ENCODE data around the gene RHOH. TPM values are rescaled to one million over a fixed set of nuclear protein-coding genes. Genes with fewer than 3 reads are reported as not detected.

The RHOH gene
- total and polyA plus RNA-seq, 2 of the 13 experiments (the other 11 are each of a cell fraction or from before 2014, with no cell fraction given): 0.57 TPM; not detected in 1

GRCh38 chr4:40149960-40150385, 46.9 kb upstream of the RHOH start (continued):
- TF ChIP-seq E2F2 (CRISPR knock-in tag; IDR thresholded peaks at IDR 0.05; ENCODE audit: borderline replicate concordance) (no peak), KDM3A (CRISPR knock-in tag; IDR thresholded peaks at IDR 0.05; ENCODE audit: low read depth) (no peak)

GRCh38 chr4:40150932-40151331, 45.9 kb upstream of the RHOH start:
- FAIRE-seq (no peak), DNase-seq (ENCODE audit: low spot score) (no peak), ATAC-seq (no peak)
- Histone ChIP-seq H3K9me3 (ENCODE audit: low read length) (no peaks in the 10 kb centered on the region), H3K4me2 (ENCODE audit: low read depth, low read length) (no peak overlapping the region), H3K4me3 (replicated peaks in 1 of 3; ENCODE audit: insufficient read depth in 1 of 3, low read depth in 2 of 3, low read length in 3 of 3) (no peak overlapping the region), H3K4me1 (ENCODE audit: insufficient read depth, low read length) (no peaks in the 10 kb centered on the region), H4K20me1 (ENCODE audit: insufficient read depth, low read length) (no peaks in the 10 kb centered on the region), H3K36me3 (replicated peaks in 1 of 2; ENCODE audit: control insufficient read depth in 1 of 2, insufficient read depth in 2 of 2, low read length in 2 of 2) (0 out of 5 replicates have a peak, but pooled peaks cover 0 to 14% of the 10 kb centered on the region in 2 experiments), H3K27me3 (ENCODE audit: control insufficient read depth in 1 of 2, insufficient read depth in 2 of 2, low read length in 2 of 2) (no peaks in the 10 kb centered on the region), H2AFZ (ENCODE audit: low read length) (no peak overlapping the region), H3K79me2 (ENCODE audit: insufficient read depth, low read length) (no peaks in the 10 kb centered on the region), H3K9ac (ENCODE audit: insufficient read depth, low read depth, low read length) (no peak overlapping the region), H3K27ac (ENCODE audit: extremely low read length, insufficient read depth, low read length) (no peak overlapping the region)
- ChIA-PET POLR2A (no interaction called here), CTCF (ENCODE audit: low intra/inter-chr PET ratio, low total read pairs) (interaction anchor here (0.9 kb wide), 1 partner anchor 166 kb away, joined by 3 read pairs; no protein-coding TSS in a partner anchor)
- 96% methylated on average over 3 of the region's 3 CpGs for WGBS (ENCODE audit: low lambda C conversion rate)
- intact Hi-C loops (cut with micrococcal nuclease; ENCODE audit: unreplicated experiment) (loop anchor here (1.0 kb wide), 1 partner anchor 158 kb away; no protein-coding TSS in a partner anchor), in situ Hi-C loops (cut with HindIII; ENCODE audit: extremely low pct_ligation_motif_present, low pct_unique_long_range_greater_than_20kb) (loop anchor here (5.0 kb wide), 1 partner anchor 156 kb away; no protein-coding TSS in a partner anchor)
- BruUV-seq (replicated peaks): no TSS peak
- TF ChIP-seq TAF1 (CRISPR knock-in tag; IDR thresholded peaks at IDR 0.05) (no peak), ZNF24 (IDR thresholded peaks at IDR 0.05) (no peak), PHF20 (CRISPR knock-in tag; IDR thresholded peaks at IDR 0.05) (no peak)

GRCh38 chr4:40152637-40153036, 44.2 kb upstream of the RHOH start:
- Histone ChIP-seq H3K4me2 (ENCODE audit: low read depth, low read length) (no peak overlapping the region), H3K27ac (ENCODE audit: extremely low read length, insufficient read depth, low read length) (no peak overlapping the region), H3K9ac (ENCODE audit: insufficient read depth, low read depth, low read length) (no peak overlapping the region), H3K79me2 (ENCODE audit: insufficient read depth, low read length) (no peaks in the 10 kb centered on the region), H3K9me3 (ENCODE audit: low read length) (no peaks in the 10 kb centered on the region), H4K20me1 (ENCODE audit: insufficient read depth, low read length) (no peaks in the 10 kb centered on the region), H2AFZ (ENCODE audit: low read length) (no peak overlapping the region), H3K4me3 (replicated peaks in 1 of 3; ENCODE audit: insufficient read depth in 1 of 3, low read depth in 2 of 3, low read length in 3 of 3) (no peak overlapping the region), H3K27me3 (ENCODE audit: control insufficient read depth in 1 of 2, insufficient read depth in 2 of 2, low read length in 2 of 2) (no peaks in the 10 kb centered on the region), H3K4me1 (ENCODE audit: insufficient read depth, low read length) (no peaks in the 10 kb centered on the region), H3K36me3 (replicated peaks in 1 of 2; ENCODE audit: control insufficient read depth in 1 of 2, insufficient read depth in 2 of 2, low read length in 2 of 2) (0 out of 5 replicates have a peak, but pooled peaks cover 0 to 14% of the 10 kb centered on the region in 2 experiments)
- intact Hi-C loops (cut with micrococcal nuclease; ENCODE audit: unreplicated experiment) (no loop called here), in situ Hi-C loops (cut with HindIII; ENCODE audit: extremely low pct_ligation_motif_present, low pct_unique_long_range_greater_than_20kb) (loop anchor here (5.0 kb wide), 1 partner anchor 155 kb away; no protein-coding TSS in a partner anchor)
- ATAC-seq: no peak
- TF ChIP-seq TOE1 (CRISPR knock-in tag; IDR thresholded peaks at IDR 0.05): no peak
- TF ChIP-seq TRIM22 (IDR thresholded peaks at IDR 0.05): no peak
- TF ChIP-seq ZXDC (CRISPR knock-in tag; IDR thresholded peaks at IDR 0.05): no peak
- DNase-seq (ENCODE audit: low spot score): no peak
- ChIA-PET POLR2A (interaction anchor here (1.0 kb wide), 1 partner anchor 39 kb away, joined by 3 read pairs; no protein-coding TSS in a partner anchor), CTCF (ENCODE audit: low intra/inter-chr PET ratio, low total read pairs) (interaction anchor here (0.8 kb wide), 1 partner anchor 157 kb away, joined by 3 read pairs; no protein-coding TSS in a partner anchor)
- no peak for FAIRE-seq
- BruUV-seq (replicated peaks): no TSS peak
- WGBS (ENCODE audit: low lambda C conversion rate): 96% methylated on average over 4 of the region's 4 CpGs

All from HepG2 (cell line).